Measurements from ENCODE around the gene ATXN1. TPM values are rescaled to one million over a fixed set of nuclear protein-coding genes. Genes with fewer than 3 reads are reported as not detected.

The ATXN1 gene
- total and polyA plus RNA-seq, 2 of the 13 experiments (the other 11 are each of a cell fraction or from before 2014, with no cell fraction given) = 20.7 to 39.5 TPM

DNA sequence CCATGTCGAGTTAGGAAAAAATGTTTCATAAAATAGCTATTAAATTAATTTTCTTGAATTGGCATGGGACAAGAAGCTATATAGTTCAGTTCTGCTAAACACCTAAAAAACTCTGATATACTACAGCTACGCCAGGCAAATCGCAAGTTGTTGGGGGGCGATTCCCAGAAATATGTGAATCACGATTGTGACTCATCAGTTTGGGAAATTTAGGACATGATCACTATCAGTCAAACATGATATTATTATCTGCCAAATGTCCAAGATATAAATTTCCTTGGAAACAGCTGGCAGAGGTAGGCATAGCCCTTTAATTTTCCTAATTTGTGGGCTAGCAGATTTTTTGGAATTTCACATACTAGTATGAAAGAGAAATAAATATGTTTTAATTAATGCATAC, 123.6 kb downstream of the ATXN1 start:
- Histone ChIP-seq H3K9ac (ENCODE audit: insufficient read depth, low read depth, low read length) (no peak overlapping the region), H4K20me1 (ENCODE audit: insufficient read depth, low read length) (peaks cover 8% of the 10 kb centered on the region; the same call in 1 of the 2 replicates), H3K4me2 (ENCODE audit: low read depth, low read length) (no peak overlapping the region), H3K4me3 (replicated peaks in 1 of 3; ENCODE audit: insufficient read depth in 1 of 3, low read depth in 2 of 3, low read length in 3 of 3) (no peak overlapping the region), H3K79me2 (ENCODE audit: insufficient read depth, low read length) (peaks cover 2% of the 10 kb centered on the region), H3K4me1 (ENCODE audit: insufficient read depth, low read length) (peaks cover 37% of the 10 kb centered on the region), H3K9me3 (ENCODE audit: low read length) (no peaks in the 10 kb centered on the region), H3K36me3 (replicated peaks in 1 of 2; ENCODE audit: control insufficient read depth in 1 of 2, insufficient read depth in 2 of 2, low read length in 2 of 2) (peaks cover 4 to 9% of the 10 kb centered on the region in 2 experiments; a peak in 3 of 5 replicates), H3K27me3 (ENCODE audit: control insufficient read depth in 1 of 2, insufficient read depth in 2 of 2, low read length in 2 of 2) (no peaks in the 10 kb centered on the region), H2AFZ (ENCODE audit: low read length) (no peak overlapping the region), H3K27ac (ENCODE audit: extremely low read length, insufficient read depth, low read length) (no peak overlapping the region)
- no peak for FAIRE-seq
- no peak for TF ChIP-seq TCF7L2 (IDR thresholded peaks at IDR 0.05; ENCODE audit: low read depth, low read length)
- TF ChIP-seq, protein P1, sequence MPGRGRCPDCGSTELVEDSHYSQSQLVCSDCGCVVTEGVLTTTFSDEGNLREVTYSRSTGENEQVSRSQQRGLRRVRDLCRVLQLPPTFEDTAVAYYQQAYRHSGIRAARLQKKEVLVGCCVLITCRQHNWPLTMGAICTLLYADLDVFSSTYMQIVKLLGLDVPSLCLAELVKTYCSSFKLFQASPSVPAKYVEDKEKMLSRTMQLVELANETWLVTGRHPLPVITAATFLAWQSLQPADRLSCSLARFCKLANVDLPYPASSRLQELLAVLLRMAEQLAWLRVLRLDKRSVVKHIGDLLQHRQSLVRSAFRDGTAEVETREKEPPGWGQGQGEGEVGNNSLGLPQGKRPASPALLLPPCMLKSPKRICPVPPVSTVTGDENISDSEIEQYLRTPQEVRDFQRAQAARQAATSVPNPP (CRISPR knock-in tag; IDR thresholded peaks at IDR 0.05) = no peak
- TF ChIP-seq ZC3H4 (CRISPR knock-in tag; IDR thresholded peaks at IDR 0.05; ENCODE audit: borderline replicate concordance) = no peak
- TF ChIP-seq NFE2L1 (CRISPR knock-in tag; IDR thresholded peaks at IDR 0.05; ENCODE audit: borderline replicate concordance) = no peak
- TF ChIP-seq ZNF256 (CRISPR knock-in tag; conservative IDR thresholded peaks at IDR 0.05) = no peak
- no peak for TF ChIP-seq ZBTB21 (CRISPR knock-in tag; IDR thresholded peaks at IDR 0.05)
- no peak for TF ChIP-seq ZNF7 (CRISPR knock-in tag; IDR thresholded peaks at IDR 0.05)
- TF ChIP-seq, protein P2, sequence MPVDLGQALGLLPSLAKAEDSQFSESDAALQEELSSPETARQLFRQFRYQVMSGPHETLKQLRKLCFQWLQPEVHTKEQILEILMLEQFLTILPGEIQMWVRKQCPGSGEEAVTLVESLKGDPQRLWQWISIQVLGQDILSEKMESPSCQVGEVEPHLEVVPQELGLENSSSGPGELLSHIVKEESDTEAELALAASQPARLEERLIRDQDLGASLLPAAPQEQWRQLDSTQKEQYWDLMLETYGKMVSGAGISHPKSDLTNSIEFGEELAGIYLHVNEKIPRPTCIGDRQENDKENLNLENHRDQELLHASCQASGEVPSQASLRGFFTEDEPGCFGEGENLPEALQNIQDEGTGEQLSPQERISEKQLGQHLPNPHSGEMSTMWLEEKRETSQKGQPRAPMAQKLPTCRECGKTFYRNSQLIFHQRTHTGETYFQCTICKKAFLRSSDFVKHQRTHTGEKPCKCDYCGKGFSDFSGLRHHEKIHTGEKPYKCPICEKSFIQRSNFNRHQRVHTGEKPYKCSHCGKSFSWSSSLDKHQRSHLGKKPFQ (CRISPR knock-in tag; IDR thresholded peaks at IDR 0.05; ENCODE audit: insufficient replicate concordance) = no peak
- no peak for TF ChIP-seq ZNF468 (CRISPR knock-in tag; IDR thresholded peaks at IDR 0.05)
- TF ChIP-seq ZBTB33 (CRISPR knock-in tag; IDR thresholded peaks at IDR 0.05) = no peak
- TF ChIP-seq ZNF563 (CRISPR knock-in tag; IDR thresholded peaks at IDR 0.05) = no peak
- no peak for TF ChIP-seq ZNF816 (CRISPR knock-in tag; IDR thresholded peaks at IDR 0.05; ENCODE audit: borderline replicate concordance)
- TF ChIP-seq, protein P3, sequence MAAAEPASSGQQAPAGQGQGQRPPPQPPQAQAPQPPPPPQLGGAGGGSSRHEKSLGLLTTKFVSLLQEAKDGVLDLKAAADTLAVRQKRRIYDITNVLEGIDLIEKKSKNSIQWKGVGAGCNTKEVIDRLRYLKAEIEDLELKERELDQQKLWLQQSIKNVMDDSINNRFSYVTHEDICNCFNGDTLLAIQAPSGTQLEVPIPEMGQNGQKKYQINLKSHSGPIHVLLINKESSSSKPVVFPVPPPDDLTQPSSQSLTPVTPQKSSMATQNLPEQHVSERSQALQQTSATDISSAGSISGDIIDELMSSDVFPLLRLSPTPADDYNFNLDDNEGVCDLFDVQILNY (CRISPR knock-in tag; conservative IDR thresholded peaks at IDR 0.05) = no peak
- TF ChIP-seq THAP8 (CRISPR knock-in tag; IDR thresholded peaks at IDR 0.05; ENCODE audit: borderline replicate concordance) = no peak
- no peak for TF ChIP-seq ZFP36L1 (CRISPR knock-in tag; IDR thresholded peaks at IDR 0.05)
- no peak for TF ChIP-seq ZNF253 (CRISPR knock-in tag; IDR thresholded peaks at IDR 0.05; ENCODE audit: borderline replicate concordance)
- ATAC-seq = no peak
- ChIA-PET POLR2A (no interaction called here), CTCF (ENCODE audit: low intra/inter-chr PET ratio, low total read pairs) (no interaction called here)
- in situ Hi-C loops (cut with HindIII; ENCODE audit: extremely low pct_ligation_motif_present, low pct_unique_long_range_greater_than_20kb) = no loop called here
- intact Hi-C loops (cut with micrococcal nuclease; ENCODE audit: unreplicated experiment) = loop anchor here (10.0 kb wide), 1 partner anchor 103 kb away; no protein-coding TSS in a partner anchor
- no TSS peak for BruUV-seq (replicated peaks)
- no peak for DNase-seq (ENCODE audit: low spot score)
- whole genome bisulfite sequencing (ENCODE audit: low lambda C conversion rate) = 82% methylated on average over 5 of the region's 5 CpGs
